ENCODE results near the gene CNTN5.

Gene CNTN5

GRCh38 chr11:99630629-99631028, 609.9 kb downstream of the CNTN5 start:
- DNase-seq (ENCODE audit: low read depth), result no peak

GRCh38 chr11:99631618-99632017, 610.9 kb downstream of the CNTN5 start:
- DNase-seq (ENCODE audit: low read depth), result no peak

GRCh38 chr11:99632969-99633368, 612.2 kb downstream of the CNTN5 start:
- no peak for DNase-seq (ENCODE audit: low read depth)

- no peak for DNase-seq (ENCODE audit: low read depth)
Observed at GRCh38 chr11:99634581-99634980, 613.8 kb downstream of the CNTN5 start.

GRCh38 chr11:99638073-99638553, 617.4 kb downstream of the CNTN5 start:
- DNase-seq (ENCODE audit: low read depth), result no peak

- no peak for DNase-seq (ENCODE audit: low read depth)
Observed at GRCh38 chr11:99640671-99641070, 619.9 kb downstream of the CNTN5 start.

- no peak for DNase-seq (ENCODE audit: low read depth)
Observed at GRCh38 chr11:99645934-99646333, 625.2 kb downstream of the CNTN5 start.

GRCh38 chr11:99670067-99670676, 649.4 kb downstream of the CNTN5 start:
- DNase-seq (ENCODE audit: low read depth), result no peak

GRCh38 chr11:99671808-99672409, 651.2 kb downstream of the CNTN5 start:
- DNase-seq (ENCODE audit: low read depth), result no peak

- DNase-seq (ENCODE audit: low read depth), result no peak
Observed at GRCh38 chr11:99676292-99676691, 655.5 kb downstream of the CNTN5 start.

- DNase-seq (ENCODE audit: low read depth), result no peak
Observed at GRCh38 chr11:99682171-99682570, 661.4 kb downstream of the CNTN5 start.

- no peak for DNase-seq (ENCODE audit: low read depth)
Observed at GRCh38 chr11:99682646-99683045, 661.9 kb downstream of the CNTN5 start.

GRCh38 chr11:99683933-99684332, 663.2 kb downstream of the CNTN5 start:
- DNase-seq (ENCODE audit: low read depth), result no peak

- DNase-seq (ENCODE audit: low read depth), result no peak
Observed at GRCh38 chr11:99686838-99687237, 666.1 kb downstream of the CNTN5 start.

- DNase-seq (ENCODE audit: low read depth), result no peak
Observed at GRCh38 chr11:99687320-99687719, 666.6 kb downstream of the CNTN5 start.

GRCh38 chr11:99693941-99694492, 673.3 kb downstream of the CNTN5 start:
- no peak for DNase-seq (ENCODE audit: low read depth)

GRCh38 chr11:99695106-99695505, 674.4 kb downstream of the CNTN5 start:
- DNase-seq (ENCODE audit: low read depth), result no peak

- no peak for DNase-seq (ENCODE audit: low read depth)
Observed at GRCh38 chr11:99706848-99707247, 686.1 kb downstream of the CNTN5 start.

- no peak for DNase-seq (ENCODE audit: low read depth)
Observed at GRCh38 chr11:99708928-99709672, 688.4 kb downstream of the CNTN5 start.

GRCh38 chr11:99716302-99716701, 695.6 kb downstream of the CNTN5 start:
- DNase-seq (ENCODE audit: low read depth), result no peak

- no peak for DNase-seq (ENCODE audit: low read depth)
Observed at GRCh38 chr11:99718291-99718690, 697.5 kb downstream of the CNTN5 start.

- DNase-seq (ENCODE audit: low read depth), result no peak
Observed at GRCh38 chr11:99739464-99740089, 718.8 kb downstream of the CNTN5 start.
